ENCODE results near the gene ASGR1.

Gene ASGR1

DNA sequence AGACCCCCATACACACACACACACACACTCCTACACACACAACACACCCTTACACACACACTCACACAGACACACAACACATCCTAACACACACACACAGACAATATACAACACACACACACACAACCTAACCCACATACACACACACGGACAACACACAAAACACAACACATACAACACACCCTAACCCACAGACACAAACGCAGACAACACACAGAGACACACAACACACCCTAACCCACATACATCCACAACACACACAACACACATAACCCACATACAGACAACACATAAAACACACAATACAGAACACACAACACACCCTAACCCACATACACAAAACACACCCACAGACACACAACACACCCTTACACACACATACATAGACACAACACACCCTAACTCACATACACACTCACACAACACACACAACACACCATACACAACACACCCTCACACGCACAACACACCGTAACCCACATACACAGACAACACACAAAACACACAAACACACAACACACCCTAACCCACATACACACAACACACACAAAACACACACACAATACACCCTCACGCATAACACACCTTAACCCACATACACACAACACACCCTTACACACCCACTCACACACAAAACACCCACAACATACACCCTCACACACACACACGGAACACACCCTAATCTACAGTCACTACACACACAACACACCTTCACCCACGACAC is 4.4 kb downstream of the ASGR1 start (continued):
- TF ChIP-seq ZNF324 (tag by site-specific recombination; IDR thresholded peaks at IDR 0.05): peak; percentile 55; the same call in 1 of the 2 replicates
- TF ChIP-seq ZFHX2 (tag by site-specific recombination; conservative IDR thresholded peaks at IDR 0.05): no peak
- TF ChIP-seq ZNF202 (tag by site-specific recombination; IDR thresholded peaks at IDR 0.05; ENCODE audit: borderline replicate concordance): 0 out of 2 replicates have a peak, but pooled peaks have one; percentile 6

DNA sequence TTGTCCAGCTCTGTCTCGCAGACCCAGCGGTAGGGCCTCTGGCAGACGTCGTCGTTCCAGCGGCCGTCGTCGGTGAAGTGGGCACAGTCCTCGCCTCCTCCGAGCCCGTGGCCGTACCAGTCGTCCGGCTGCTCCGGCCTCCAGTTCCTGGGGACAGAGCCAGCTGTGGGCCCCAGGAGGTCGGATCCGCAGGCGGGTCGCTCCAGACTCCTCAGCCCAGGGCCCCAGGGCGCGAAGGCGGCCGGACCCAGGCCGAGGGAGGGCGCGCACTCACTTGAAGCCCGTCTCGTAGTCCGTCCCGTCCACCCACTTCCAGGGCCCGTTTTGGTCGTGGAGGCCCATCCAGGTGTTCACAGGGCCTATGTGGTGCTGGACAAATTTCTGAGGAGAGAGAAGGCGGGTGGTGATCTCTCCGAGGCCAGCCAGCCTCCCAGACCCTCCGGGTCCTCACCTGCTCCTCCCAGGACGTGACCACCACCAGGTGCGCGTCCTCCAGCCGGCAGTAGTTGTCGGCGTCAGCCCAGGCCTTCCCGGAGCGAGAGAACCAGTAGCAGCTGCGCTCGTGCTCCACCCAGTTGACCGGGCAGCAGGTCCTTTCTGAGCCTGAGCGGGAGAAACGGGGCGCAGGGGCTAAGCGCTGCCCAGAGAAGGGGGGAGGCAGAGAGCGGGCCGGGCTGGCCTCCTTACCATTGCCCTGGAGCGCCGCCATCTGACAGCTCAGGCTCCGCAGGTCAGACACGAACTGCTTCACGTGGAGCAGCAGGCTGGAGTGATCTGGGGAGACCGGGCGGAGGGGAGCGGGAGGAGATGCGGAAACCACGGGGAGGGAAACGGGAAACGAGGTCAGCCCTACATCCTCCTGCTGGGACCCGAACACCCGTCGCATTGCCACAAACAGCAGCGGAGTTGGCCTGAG is 5.2 kb downstream of the ASGR1 start:
- H3K4me1 ChIP-seq (ENCODE audit: control insufficient read depth, insufficient read depth, low read length): peaks cover 8% of the 10 kb centered on the region
- POLR2A ChIA-PET: interaction anchor here (0.8 kb wide), 1 partner anchor 10 kb away, joined by 8 read pairs; no protein-coding TSS in a partner anchor
- H3K9me3 ChIP-seq (ENCODE audit: control insufficient read depth, insufficient read depth, low read depth, low read length): no peaks in the 10 kb centered on the region
- H3K36me3 ChIP-seq (ENCODE audit: control insufficient read depth in 2 of 2, insufficient read depth in 1 of 2, low read length in 2 of 2): no peaks in the 10 kb centered on the region; a peak in 1 of 3 replicates
- no peak overlapping the region for H3K27ac ChIP-seq (ENCODE audit: extremely low read depth, low read depth, low read length)
- CTCF ChIA-PET: interaction anchor here (0.6 to 0.7 kb wide), 4 partner anchors 8 to 22 kb away, joined by 3 to 6 read pairs (median 4); no protein-coding TSS in a partner anchor
- no peak overlapping the region for H3K4me3 ChIP-seq (ENCODE audit: low read depth, low read length)
- TF ChIP-seq WT1 (tag by site-specific recombination; IDR thresholded peaks at IDR 0.05) (0 out of 2 replicates have a peak, but pooled peaks have one; percentile 20), ZNF391 (tag by site-specific recombination; IDR thresholded peaks at IDR 0.05; ENCODE audit: borderline replicate concordance, low read depth) (no peak), ZNF37A (tag by site-specific recombination; IDR thresholded peaks at IDR 0.05) (no peak), ZNF211 (tag by site-specific recombination; IDR thresholded peaks at IDR 0.05; ENCODE audit: low read depth) (no peak), ZNF600 (tag by site-specific recombination; IDR thresholded peaks at IDR 0.05) (no peak), ZSCAN23 (tag by site-specific recombination; IDR thresholded peaks at IDR 0.05) (no peak), ZNF621 (tag by site-specific recombination; IDR thresholded peaks at IDR 0.05) (no peak), ZNF202 (tag by site-specific recombination; IDR thresholded peaks at IDR 0.05; ENCODE audit: borderline replicate concordance) (peak; percentile 64; the same call in 1 of the 2 replicates), ZNF561 (tag by site-specific recombination; IDR thresholded peaks at IDR 0.05; ENCODE audit: borderline replicate concordance) (no peak), IKZF3 (tag by site-specific recombination; IDR thresholded peaks at IDR 0.05) (no peak), EGR2 (tag by site-specific recombination; IDR thresholded peaks at IDR 0.05; ENCODE audit: low read depth) (no peak), SETDB1 (IDR thresholded peaks at IDR 0.05; ENCODE audit: insufficient read length, low read length) (no peak), ZNF416 (tag by site-specific recombination; IDR thresholded peaks at IDR 0.05) (no peak), ZNF433 (tag by site-specific recombination; IDR thresholded peaks at IDR 0.05; ENCODE audit: low read depth) (no peak), KLF10 (tag by site-specific recombination; IDR thresholded peaks at IDR 0.05) (no peak), ZNF175 (tag by site-specific recombination; IDR thresholded peaks at IDR 0.05) (no peak), ZFP3 (tag by site-specific recombination; IDR thresholded peaks at IDR 0.05; ENCODE audit: low read depth) (no peak), KLF8 (tag by site-specific recombination; IDR thresholded peaks at IDR 0.05) (no peak), ZNF366 (tag by site-specific recombination; conservative IDR thresholded peaks at IDR 0.05) (no peak), ZNF223 (tag by site-specific recombination; IDR thresholded peaks at IDR 0.05) (no peak), KLF1 (tag by site-specific recombination; IDR thresholded peaks at IDR 0.05) (0 out of 2 replicates have a peak, but pooled peaks have one; percentile 13), ZNF514 (tag by site-specific recombination; IDR thresholded peaks at IDR 0.05) (no peak), ZBTB8A (tag by site-specific recombination; IDR thresholded peaks at IDR 0.05) (0 out of 2 replicates have a peak, but pooled peaks have one; percentile 14)
- TF ChIP-seq, protein P1, sequence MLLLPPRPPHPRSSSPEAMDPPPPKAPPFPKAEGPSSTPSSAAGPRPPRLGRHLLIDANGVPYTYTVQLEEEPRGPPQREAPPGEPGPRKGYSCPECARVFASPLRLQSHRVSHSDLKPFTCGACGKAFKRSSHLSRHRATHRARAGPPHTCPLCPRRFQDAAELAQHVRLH (tag by site-specific recombination; IDR thresholded peaks at IDR 0.05): no peak
- TF ChIP-seq, protein P2, sequence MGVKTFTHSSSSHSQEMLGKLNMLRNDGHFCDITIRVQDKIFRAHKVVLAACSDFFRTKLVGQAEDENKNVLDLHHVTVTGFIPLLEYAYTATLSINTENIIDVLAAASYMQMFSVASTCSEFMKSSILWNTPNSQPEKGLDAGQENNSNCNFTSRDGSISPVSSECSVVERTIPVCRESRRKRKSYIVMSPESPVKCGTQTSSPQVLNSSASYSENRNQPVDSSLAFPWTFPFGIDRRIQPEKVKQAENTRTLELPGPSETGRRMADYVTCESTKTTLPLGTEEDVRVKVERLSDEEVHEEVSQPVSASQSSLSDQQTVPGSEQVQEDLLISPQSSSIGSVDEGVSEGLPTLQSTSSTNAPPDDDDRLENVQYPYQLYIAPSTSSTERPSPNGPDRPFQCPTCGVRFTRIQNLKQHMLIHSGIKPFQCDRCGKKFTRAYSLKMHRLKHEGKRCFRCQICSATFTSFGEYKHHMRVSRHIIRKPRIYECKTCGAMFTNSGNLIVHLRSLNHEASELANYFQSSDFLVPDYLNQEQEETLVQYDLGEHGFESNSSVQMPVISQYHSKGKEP (tag by site-specific recombination; IDR thresholded peaks at IDR 0.05): no peak
- TF ChIP-seq, protein P3, sequence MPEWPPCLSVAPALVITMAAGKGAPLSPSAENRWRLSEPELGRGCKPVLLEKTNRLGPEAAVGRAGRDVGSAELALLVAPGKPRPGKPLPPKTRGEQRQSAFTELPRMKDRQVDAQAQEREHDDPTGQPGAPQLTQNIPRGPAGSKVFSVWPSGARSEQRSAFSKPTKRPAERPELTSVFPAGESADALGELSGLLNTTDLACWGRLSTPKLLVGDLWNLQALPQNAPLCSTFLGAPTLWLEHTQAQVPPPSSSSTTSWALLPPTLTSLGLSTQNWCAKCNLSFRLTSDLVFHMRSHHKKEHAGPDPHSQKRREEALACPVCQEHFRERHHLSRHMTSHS (tag by site-specific recombination; IDR thresholded peaks at IDR 0.05): no peak
- TF ChIP-seq, protein P4, sequence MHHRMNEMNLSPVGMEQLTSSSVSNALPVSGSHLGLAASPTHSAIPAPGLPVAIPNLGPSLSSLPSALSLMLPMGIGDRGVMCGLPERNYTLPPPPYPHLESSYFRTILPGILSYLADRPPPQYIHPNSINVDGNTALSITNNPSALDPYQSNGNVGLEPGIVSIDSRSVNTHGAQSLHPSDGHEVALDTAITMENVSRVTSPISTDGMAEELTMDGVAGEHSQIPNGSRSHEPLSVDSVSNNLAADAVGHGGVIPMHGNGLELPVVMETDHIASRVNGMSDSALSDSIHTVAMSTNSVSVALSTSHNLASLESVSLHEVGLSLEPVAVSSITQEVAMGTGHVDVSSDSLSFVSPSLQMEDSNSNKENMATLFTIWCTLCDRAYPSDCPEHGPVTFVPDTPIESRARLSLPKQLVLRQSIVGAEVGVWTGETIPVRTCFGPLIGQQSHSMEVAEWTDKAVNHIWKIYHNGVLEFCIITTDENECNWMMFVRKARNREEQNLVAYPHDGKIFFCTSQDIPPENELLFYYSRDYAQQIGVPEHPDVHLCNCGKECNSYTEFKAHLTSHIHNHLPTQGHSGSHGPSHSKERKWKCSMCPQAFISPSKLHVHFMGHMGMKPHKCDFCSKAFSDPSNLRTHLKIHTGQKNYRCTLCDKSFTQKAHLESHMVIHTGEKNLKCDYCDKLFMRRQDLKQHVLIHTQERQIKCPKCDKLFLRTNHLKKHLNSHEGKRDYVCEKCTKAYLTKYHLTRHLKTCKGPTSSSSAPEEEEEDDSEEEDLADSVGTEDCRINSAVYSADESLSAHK (tag by site-specific recombination; IDR thresholded peaks at IDR 0.05): no peak

Measured in HEK293 (cell line).